SK-N-SH (cell line): ENCODE results near the gene AUP1. TPM values are rescaled to one million over a fixed set of nuclear protein-coding genes. Genes with fewer than 3 reads are reported as not detected.

Experiments used
- CTCF ChIA-PET: fragments of 300-600, 350-600 bp; formaldehyde crosslinking; extraction: SDS; loops from one replicate; lab custom pipeline; 2021; lab: Yijun Ruan, JAX
- POLR2A ChIA-PET: fragments of 350-600 bp; sonication (Branson Sonifier 250); formaldehyde crosslinking; extraction: SDS; loops from one replicate; lab custom pipeline; 2020; ENCODE audit warnings: antibody characterized with exemption, inconsistent platforms; lab: Yijun Ruan, JAX
- DNase-seq: peaks from one replicate; pipeline ENCODE4 v3.0.0; 2012
- H2AFZ ChIP-seq: fragments of 200-600 bp; sonication (generic); 2 replicates; pipeline ENCODE4 v1.8.1; 2016; ENCODE audit warnings: antibody characterized with exemption, mild to moderate bottlenecking, low read depth
- H3F3A ChIP-seq: fragments of 200-600 bp; sonication (generic); replicated peaks from 2 replicates; pipeline ENCODE3; 2016; ENCODE audit warnings: antibody characterized with exemption, mild to moderate bottlenecking; ENCODE audit not compliant: insufficient read depth
- H3K27ac ChIP-seq, 2 experiments: fragments of 200-500 bp in 1 of 2; fragments of 200-600 bp in 1 of 2; sonication (Bioruptor generic) in 1 of 2; sonication (generic), shearing (Covaris generic) in 1 of 2; 2 replicates each; pipeline versions ENCODE4 v1.5.1 to v1.6.1; 2014 to 2016; ENCODE audit warnings: low read depth in 2 of 2, inconsistent platforms in 1 of 2, low read length in 1 of 2, mild to moderate bottlenecking in 1 of 2, mixed read lengths in 1 of 2
- H3K27me3 ChIP-seq: fragments of 200-600 bp; sonication (generic), shearing (Covaris generic); 2 replicates; pipeline ENCODE4 v1.6.1; 2016; ENCODE audit warnings: mixed run types; ENCODE audit not compliant: insufficient read depth
- H3K36me3 ChIP-seq, 2 experiments: fragments of 200-500 bp in 1 of 2; fragments of 200-600 bp in 1 of 2; sonication (Bioruptor generic) in 1 of 2; sonication (generic) in 1 of 2; replicated peaks in 1 of 2; 2 replicates each; pipeline versions ENCODE3 to v1.5.1; 2014 to 2016; ENCODE audit warnings: low read length in 1 of 2, mild to moderate bottlenecking in 1 of 2; ENCODE audit not compliant: insufficient read depth in 2 of 2, control insufficient read depth in 1 of 2
- H3K4me1 ChIP-seq, 2 experiments: fragments of 200-500 bp in 1 of 2; fragments of 200-600 bp in 1 of 2; sonication (Bioruptor generic) in 1 of 2; sonication (generic), shearing (Covaris generic) in 1 of 2; 2 replicates each; pipeline versions ENCODE4 v1.5.1 to v1.6.1; 2014 to 2016; ENCODE audit warnings: low read depth in 1 of 2, low read length in 1 of 2, mixed run types in 1 of 2; ENCODE audit not compliant: insufficient read depth in 2 of 2, control insufficient read depth in 1 of 2
- H3K4me2 ChIP-seq: fragments of 200-600 bp; sonication (generic), shearing (Covaris generic); 2 replicates; pipeline ENCODE4 v1.6.1; 2017; ENCODE audit warnings: mixed run types
- H3K4me3 ChIP-seq, 2 experiments: fragments of 200-500 bp in 1 of 2; fragments of 200-600 bp in 1 of 2; sonication (Bioruptor generic) in 1 of 2; sonication (generic), shearing (Covaris generic) in 1 of 2; 2 replicates each; pipeline versions ENCODE4 v1.5.1 to v1.8.1; 2014 to 2016; ENCODE audit warnings: low read depth in 2 of 2, inconsistent platforms in 1 of 2, low read length in 1 of 2, mild to moderate bottlenecking in 1 of 2, mixed read lengths in 1 of 2, moderate library complexity in 1 of 2
- H3K79me2 ChIP-seq: fragments of 200-600 bp; sonication (generic); 2 replicates; pipeline ENCODE4 v1.8.1; 2017; ENCODE audit warnings: mild to moderate bottlenecking; ENCODE audit not compliant: insufficient read depth
- H3K9ac ChIP-seq: fragments of 200-600 bp; sonication (generic); 2 replicates; pipeline ENCODE4 v1.6.1; 2017; ENCODE audit warnings: mixed run types
- H3K9me2 ChIP-seq: fragments of 200-600 bp; sonication (generic); 2 replicates; pipeline ENCODE4 v1.6.1; 2017; ENCODE audit warnings: mixed run types
- H3K9me3 ChIP-seq: fragments of 200-600 bp; sonication (generic); 2 replicates; pipeline ENCODE4 v1.6.1; 2017; ENCODE audit warnings: mixed run types, mild to moderate bottlenecking, moderate library complexity
- H4K20me1 ChIP-seq: fragments of 200-600 bp; sonication (generic); 2 replicates; pipeline ENCODE4 v1.6.1; 2017; ENCODE audit warnings: mild to moderate bottlenecking, mixed run types; ENCODE audit not compliant: insufficient read depth
- CHD2 ChIP-seq: fragments of 150-350 bp; IDR thresholded peaks from 2 replicates; pipeline ENCODE4 v1.6.1; 2018; ENCODE audit warnings: low read length; ENCODE audit not compliant: partially characterized antibody
- ELF1 ChIP-seq: IDR thresholded peaks from 2 replicates; pipeline ENCODE4 v1.4.0; 2012
- EZH2phosphoT487 ChIP-seq: fragments of 200-600 bp; sonication (generic); IDR thresholded peaks from 2 replicates; pipeline ENCODE4 v1.6.1; 2017; ENCODE audit warnings: low read depth, mixed run types, mild to moderate bottlenecking, antibody characterized with exemption, moderate library complexity, borderline replicate concordance
- FOSL2 ChIP-seq: IDR thresholded peaks from 2 replicates; pipeline ENCODE4 v1.4.0; 2012; ENCODE audit warnings: low read depth, mild to moderate bottlenecking, moderate library complexity, borderline replicate concordance
- FOXJ3 ChIP-seq: sonication (generic); formaldehyde crosslinking; IDR thresholded peaks from 2 replicates; pipeline ENCODE4 v1.5.1; 2020; ENCODE audit warnings: mild to moderate bottlenecking, missing genetic modification reagents
- FOXM1 ChIP-seq: IDR thresholded peaks from 2 replicates; pipeline ENCODE4 v1.4.0; 2012; ENCODE audit warnings: low read depth, mild to moderate bottlenecking
- GABPA ChIP-seq: IDR thresholded peaks from 2 replicates; pipeline ENCODE4 v1.4.0; 2012; ENCODE audit warnings: low read depth, mild to moderate bottlenecking
- MEF2A ChIP-seq: IDR thresholded peaks from 2 replicates; pipeline ENCODE4 v1.4.0; 2012; ENCODE audit warnings: low read depth, borderline replicate concordance
- RCOR1 ChIP-seq: fragments of 150-350 bp; IDR thresholded peaks from 2 replicates; pipeline ENCODE4 v1.6.1; 2017; ENCODE audit warnings: antibody characterized with exemption, low read length
- RFX5 ChIP-seq: IDR thresholded peaks from 2 replicates; pipeline ENCODE4 v1.6.1; 2012; ENCODE audit warnings: mild to moderate bottlenecking, improper control_type of control experiment, low read length
- TAF1 ChIP-seq: IDR thresholded peaks from 2 replicates; pipeline ENCODE4 v1.6.1; 2012; ENCODE audit warnings: low read depth, mild to moderate bottlenecking, low read length, moderate library complexity, borderline replicate concordance
- TEAD4 ChIP-seq: IDR thresholded peaks from 2 replicates; pipeline ENCODE4 v1.4.0; 2012; ENCODE audit warnings: mild to moderate bottlenecking, borderline replicate concordance; ENCODE audit not compliant: insufficient read depth
- WGBS: methylation state at CpG from one replicate; pipeline ENCODE4 v1.1.6; 2017; ENCODE audit warnings: low lambda C conversion rate; 5-methylcytosine and 5-hydroxymethylcytosine counted together
- polyA plus RNA-seq, 3 experiments: library from polyadenylated mRNA; depleted of rRNA; stranded (reverse); fragments of >200 nt; gene quantifications; 2 replicates each; pipeline ENCODE4 v1.2.3, GENCODE V29; 2012
- TF ChIP-seq, protein P1 (sequence below): fragments of 200-600 bp; sonication (generic); IDR thresholded peaks from 2 replicates; pipeline ENCODE4 v1.6.1; 2017; ENCODE audit warnings: antibody characterized with exemption, mild to moderate bottlenecking, moderate library complexity
- TF ChIP-seq, protein P2 (sequence below): IDR thresholded peaks from 2 replicates; pipeline ENCODE4; 2012
- TF ChIP-seq, protein P3 (sequence below): fragments of 150-350 bp; IDR thresholded peaks from 2 replicates; pipeline ENCODE4 v1.6.1; 2016; ENCODE audit warnings: mild to moderate bottlenecking, low read depth, low read length

AUP1 gene
- polyA plus RNA-seq, 1 of the 3 experiments (the other 2 are of a cell fraction), result 118 TPM

DNA sequence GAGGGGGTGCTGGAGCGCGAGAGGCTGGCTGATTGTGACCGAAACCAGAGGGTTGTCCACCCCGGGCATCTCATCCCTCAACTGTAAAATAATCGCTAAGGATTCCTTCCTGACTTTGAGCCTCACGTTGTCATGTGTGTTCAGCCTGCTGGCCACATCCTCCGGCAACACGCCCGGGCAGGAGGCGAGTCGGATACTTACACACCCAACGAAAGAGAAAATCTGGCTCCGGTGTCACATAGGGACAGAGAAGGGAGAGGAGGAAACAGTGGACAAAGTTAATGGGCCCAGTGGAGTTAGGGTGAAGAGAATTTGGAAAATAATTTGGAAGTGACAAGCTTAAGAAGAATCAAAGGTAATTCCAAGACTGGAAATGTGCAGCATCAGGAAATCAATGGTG lies 12.9 kb downstream of the AUP1 start (continued):
- TF ChIP-seq CHD2, result no peak
- no peak for TF ChIP-seq RFX5
- no peak for TF ChIP-seq FOSL2
- TF ChIP-seq, protein P1, sequence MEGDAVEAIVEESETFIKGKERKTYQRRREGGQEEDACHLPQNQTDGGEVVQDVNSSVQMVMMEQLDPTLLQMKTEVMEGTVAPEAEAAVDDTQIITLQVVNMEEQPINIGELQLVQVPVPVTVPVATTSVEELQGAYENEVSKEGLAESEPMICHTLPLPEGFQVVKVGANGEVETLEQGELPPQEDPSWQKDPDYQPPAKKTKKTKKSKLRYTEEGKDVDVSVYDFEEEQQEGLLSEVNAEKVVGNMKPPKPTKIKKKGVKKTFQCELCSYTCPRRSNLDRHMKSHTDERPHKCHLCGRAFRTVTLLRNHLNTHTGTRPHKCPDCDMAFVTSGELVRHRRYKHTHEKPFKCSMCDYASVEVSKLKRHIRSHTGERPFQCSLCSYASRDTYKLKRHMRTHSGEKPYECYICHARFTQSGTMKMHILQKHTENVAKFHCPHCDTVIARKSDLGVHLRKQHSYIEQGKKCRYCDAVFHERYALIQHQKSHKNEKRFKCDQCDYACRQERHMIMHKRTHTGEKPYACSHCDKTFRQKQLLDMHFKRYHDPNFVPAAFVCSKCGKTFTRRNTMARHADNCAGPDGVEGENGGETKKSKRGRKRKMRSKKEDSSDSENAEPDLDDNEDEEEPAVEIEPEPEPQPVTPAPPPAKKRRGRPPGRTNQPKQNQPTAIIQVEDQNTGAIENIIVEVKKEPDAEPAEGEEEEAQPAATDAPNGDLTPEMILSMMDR, result no peak
- TF ChIP-seq RCOR1, result no peak

- Histone ChIP-seq H3K9me2 (no peaks in the 10 kb centered on the region), H3K9ac (no peak overlapping the region), H3K4me2 (no peak overlapping the region), H3K36me3 (peaks cover 4% of the 10 kb centered on the region in 2 experiments), H2AFZ (no peak overlapping the region), H4K20me1 (no peaks in the 10 kb centered on the region), H3K9me3 (no peaks in the 10 kb centered on the region), H3K4me3 (no peak overlapping the region; a peak in 1 of 4 replicates), H3K4me1 (peaks cover 9 to 18% of the 10 kb centered on the region in 2 experiments; a peak in 1 of 4 replicates), H3K27me3 (no peaks in the 10 kb centered on the region), H3F3A (peaks cover 12% of the 10 kb centered on the region), H3K79me2 (peaks cover 23% of the 10 kb centered on the region; the same call in 1 of the 2 replicates), H3K27ac (no peak overlapping the region)
- no peak for TF ChIP-seq CHD2
- TF ChIP-seq TAF1, result no peak
- TF ChIP-seq ELF1, result no peak
- TF ChIP-seq GABPA, result no peak
- TF ChIP-seq TEAD4, result no peak
- TF ChIP-seq EZH2phosphoT487, result no peak
- 93% methylated on average over 64 of the region's 72 CpGs for WGBS
- ChIA-PET POLR2A (no interaction called here), CTCF (interaction anchor here (2.4 to 2.5 kb wide), 2 partner anchors 8 to 33 kb away, joined by 7 to 10 read pairs; partner anchors contain the start of genes CCDC142 and TTC31)
- DNase-seq, result peak; percentile 72
Measured at GRCh38 chr2:74515981-74516633, 13.4 kb downstream of the AUP1 start.

DNA sequence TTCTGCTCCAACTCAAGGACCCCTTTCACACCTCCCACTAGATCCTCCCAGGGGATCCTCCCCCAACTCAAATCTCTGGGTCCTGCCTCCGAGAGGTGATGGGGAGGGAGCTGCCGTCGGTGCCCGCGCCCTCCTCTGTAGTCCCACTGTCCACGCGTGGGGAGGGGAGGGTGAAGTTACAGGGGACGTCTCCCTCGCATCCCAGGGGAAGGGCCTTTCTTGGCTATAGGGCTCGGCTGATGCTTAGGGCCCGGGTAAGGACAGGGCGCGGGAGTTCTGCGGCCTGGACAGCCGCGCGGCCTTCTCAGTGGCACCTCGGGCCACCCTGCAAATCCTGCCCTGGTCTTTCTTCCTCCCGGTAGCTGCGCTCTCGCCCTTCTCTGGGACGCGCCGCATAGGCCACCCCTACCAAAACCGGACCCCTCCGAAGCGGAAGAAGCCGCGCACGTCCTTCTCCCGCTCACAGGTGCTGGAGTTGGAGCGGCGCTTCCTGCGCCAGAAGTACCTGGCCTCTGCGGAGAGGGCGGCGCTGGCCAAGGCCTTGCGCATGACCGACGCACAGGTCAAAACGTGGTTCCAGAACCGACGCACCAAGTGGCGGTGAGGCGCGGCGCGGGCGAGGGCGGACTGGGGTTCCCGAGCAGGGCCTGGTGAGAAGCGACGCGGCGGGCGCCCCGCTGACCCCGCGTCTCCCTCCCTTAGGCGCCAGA lies 14.1 kb downstream of the AUP1 start:
- H3K4me1 ChIP-seq, result peaks cover 9 to 18% of the 10 kb centered on the region in 2 experiments; a peak in 1 of 4 replicates
- DNase-seq, result peak; percentile 57
- H3K9me2 ChIP-seq, result no peaks in the 10 kb centered on the region
- no peaks in the 10 kb centered on the region for H3K9me3 ChIP-seq
- H3K4me3 ChIP-seq, result peak overlapping the region; percentile 68 to 90
- H3K4me2 ChIP-seq, result peak overlapping the region; percentile 99
- peak overlapping the region in 1 of 2 experiments; percentile 95; a peak in 1 of 4 replicates for H3K27ac ChIP-seq
- peaks cover 23% of the 10 kb centered on the region; the same call in 1 of the 2 replicates for H3K79me2 ChIP-seq
- H3K9ac ChIP-seq, result peak overlapping the region; percentile 71
- H3K27me3 ChIP-seq, result no peaks in the 10 kb centered on the region
- ChIA-PET POLR2A (interaction anchor here (0.7 to 1.9 kb wide), 6 partner anchors 14 to 38 kb away, joined by 4 to 6 read pairs (median 4); partner anchors contain the start of genes AUP1, CCDC142, HTRA2 and LOXL3), CTCF (interaction anchor here (1.4 to 3.1 kb wide), 6 partner anchors 11 to 73 kb away, joined by 3 to 14 read pairs (median 10); partner anchors contain the start of genes AUP1, CCDC142, DQX1 and HTRA2)
- no peaks in the 10 kb centered on the region for H4K20me1 ChIP-seq
- H2AFZ ChIP-seq, result no peak overlapping the region
- H3F3A ChIP-seq, result peaks cover 11% of the 10 kb centered on the region
- peaks cover 4% of the 10 kb centered on the region in 2 experiments for H3K36me3 ChIP-seq
- WGBS, result 91% methylated on average over 44 of the region's 60 CpGs
- no peak for TF ChIP-seq MEF2A
- no peak for TF ChIP-seq FOXJ3 (CRISPR knock-in tag)
- no peak for TF ChIP-seq FOXM1
- no peak for TF ChIP-seq ELF1
- TF ChIP-seq, protein P2, sequence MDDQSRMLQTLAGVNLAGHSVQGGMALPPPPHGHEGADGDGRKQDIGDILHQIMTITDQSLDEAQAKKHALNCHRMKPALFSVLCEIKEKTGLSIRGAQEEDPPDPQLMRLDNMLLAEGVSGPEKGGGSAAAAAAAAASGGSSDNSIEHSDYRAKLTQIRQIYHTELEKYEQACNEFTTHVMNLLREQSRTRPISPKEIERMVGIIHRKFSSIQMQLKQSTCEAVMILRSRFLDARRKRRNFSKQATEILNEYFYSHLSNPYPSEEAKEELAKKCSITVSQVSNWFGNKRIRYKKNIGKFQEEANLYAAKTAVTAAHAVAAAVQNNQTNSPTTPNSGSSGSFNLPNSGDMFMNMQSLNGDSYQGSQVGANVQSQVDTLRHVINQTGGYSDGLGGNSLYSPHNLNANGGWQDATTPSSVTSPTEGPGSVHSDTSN, result no peak
- no peak for TF ChIP-seq TAF1
- TF ChIP-seq, protein P3, sequence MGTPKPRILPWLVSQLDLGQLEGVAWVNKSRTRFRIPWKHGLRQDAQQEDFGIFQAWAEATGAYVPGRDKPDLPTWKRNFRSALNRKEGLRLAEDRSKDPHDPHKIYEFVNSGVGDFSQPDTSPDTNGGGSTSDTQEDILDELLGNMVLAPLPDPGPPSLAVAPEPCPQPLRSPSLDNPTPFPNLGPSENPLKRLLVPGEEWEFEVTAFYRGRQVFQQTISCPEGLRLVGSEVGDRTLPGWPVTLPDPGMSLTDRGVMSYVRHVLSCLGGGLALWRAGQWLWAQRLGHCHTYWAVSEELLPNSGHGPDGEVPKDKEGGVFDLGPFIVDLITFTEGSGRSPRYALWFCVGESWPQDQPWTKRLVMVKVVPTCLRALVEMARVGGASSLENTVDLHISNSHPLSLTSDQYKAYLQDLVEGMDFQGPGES, result no peak
